Stomach (tissue), 4 donors: ENCODE data around the gene CNOT6L.

ENCODE experiments used
- CTCF ChIP-seq, 7 experiments: fragments of 450-650 bp in 4 of 7; fragments of 200-600 bp in 3 of 7; sonication (generic) in 3 of 7; IDR thresholded peaks; one replicate each; pipeline ENCODE4 v1.5.1; 2016 to 2019; ENCODE audit warnings: antibody characterized with exemption in 7 of 7, control low read depth in 2 of 7, mild to moderate bottlenecking in 1 of 7
- POLR2AphosphoS5 ChIP-seq, 3 donors: sonication (generic); formaldehyde crosslinking; IDR thresholded peaks; one replicate each; pipeline ENCODE4 v1.6.1; 2016; ENCODE audit warnings: antibody characterized with exemption in 3 of 3

DNA sequence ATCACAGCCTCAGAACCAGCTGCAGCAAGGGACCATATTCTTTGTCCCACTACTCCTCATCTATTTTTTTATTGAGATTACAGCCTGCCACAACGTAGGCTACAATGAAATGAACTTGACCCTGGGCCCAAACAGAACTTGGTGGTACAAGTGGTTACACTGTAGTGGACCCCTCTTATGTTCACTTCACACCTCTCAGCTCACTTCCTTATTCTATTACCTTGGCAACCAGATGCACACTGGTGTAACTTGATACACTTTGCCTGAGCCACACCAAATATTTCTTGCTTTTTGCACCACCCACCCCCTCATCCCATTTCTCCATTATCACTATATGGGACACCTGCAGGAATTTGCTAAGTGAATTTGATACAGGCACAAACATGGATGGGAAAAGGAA lies 107.7 kb downstream of the CNOT6L start:
- no peak for TF ChIP-seq POLR2AphosphoS5 (IDR thresholded peaks at IDR 0.05)
- no peak for TF ChIP-seq CTCF (IDR thresholded peaks at IDR 0.05)
